ENCODE measurements around the gene IFITM5. TPM values are rescaled to one million over a fixed set of nuclear protein-coding genes. Genes with fewer than 3 reads are reported as not detected.

Gene IFITM5
- total and polyA plus RNA-seq, 2 donors from 2014 or later, result not detected

DNA sequence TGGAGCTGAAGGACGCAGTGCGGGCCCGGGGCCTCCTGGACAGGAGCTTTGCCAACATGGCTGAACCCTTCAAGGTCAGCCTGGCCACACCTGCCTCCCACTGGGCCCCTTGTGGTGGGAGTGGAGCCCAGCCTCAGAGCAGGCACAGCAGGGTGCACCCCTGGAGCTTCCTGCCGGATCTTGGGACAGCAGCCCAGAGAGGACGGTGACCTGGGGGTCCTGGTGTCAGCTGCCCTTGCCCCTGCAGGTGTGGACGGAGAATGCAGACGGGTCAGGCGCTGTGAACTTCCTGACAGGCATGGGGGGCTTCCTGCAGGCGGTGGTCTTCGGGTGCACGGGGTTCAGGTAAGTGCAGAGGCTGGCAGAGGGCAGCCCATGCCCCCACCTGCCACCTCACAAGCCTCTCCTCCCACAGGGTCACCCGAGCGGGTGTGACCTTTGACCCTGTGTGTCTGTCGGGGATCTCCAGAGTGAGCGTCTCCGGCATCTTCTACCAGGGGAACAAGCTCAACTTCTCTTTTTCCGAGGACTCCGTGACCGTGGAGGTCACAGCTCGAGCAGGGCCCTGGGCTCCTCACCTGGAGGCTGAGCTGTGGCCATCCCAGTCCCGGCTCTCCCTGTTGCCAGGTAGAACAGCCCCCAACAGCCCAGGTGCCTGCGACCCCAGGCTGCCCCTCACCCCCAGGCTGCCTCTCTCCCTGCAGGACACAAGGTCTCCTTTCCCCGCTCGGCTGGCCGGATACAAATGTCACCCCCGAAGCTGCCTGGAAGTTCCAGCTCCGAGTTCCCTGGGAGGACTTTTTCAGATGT, 5.3 kb downstream of the IFITM5 start:
- TF ChIP-seq, protein P1, sequence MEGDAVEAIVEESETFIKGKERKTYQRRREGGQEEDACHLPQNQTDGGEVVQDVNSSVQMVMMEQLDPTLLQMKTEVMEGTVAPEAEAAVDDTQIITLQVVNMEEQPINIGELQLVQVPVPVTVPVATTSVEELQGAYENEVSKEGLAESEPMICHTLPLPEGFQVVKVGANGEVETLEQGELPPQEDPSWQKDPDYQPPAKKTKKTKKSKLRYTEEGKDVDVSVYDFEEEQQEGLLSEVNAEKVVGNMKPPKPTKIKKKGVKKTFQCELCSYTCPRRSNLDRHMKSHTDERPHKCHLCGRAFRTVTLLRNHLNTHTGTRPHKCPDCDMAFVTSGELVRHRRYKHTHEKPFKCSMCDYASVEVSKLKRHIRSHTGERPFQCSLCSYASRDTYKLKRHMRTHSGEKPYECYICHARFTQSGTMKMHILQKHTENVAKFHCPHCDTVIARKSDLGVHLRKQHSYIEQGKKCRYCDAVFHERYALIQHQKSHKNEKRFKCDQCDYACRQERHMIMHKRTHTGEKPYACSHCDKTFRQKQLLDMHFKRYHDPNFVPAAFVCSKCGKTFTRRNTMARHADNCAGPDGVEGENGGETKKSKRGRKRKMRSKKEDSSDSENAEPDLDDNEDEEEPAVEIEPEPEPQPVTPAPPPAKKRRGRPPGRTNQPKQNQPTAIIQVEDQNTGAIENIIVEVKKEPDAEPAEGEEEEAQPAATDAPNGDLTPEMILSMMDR (IDR thresholded peaks at IDR 0.05; ENCODE audit: borderline replicate concordance, extremely low read depth, insufficient read depth), result no peak
- Histone ChIP-seq H3K4me3 (ENCODE audit: low read length in 3 of 3) (no peak overlapping the region), H3K27ac (ENCODE audit: low read depth in 2 of 2, low read length in 2 of 2) (no peak overlapping the region), H3K36me3 (ENCODE audit: control insufficient read depth in 2 of 3, insufficient read depth in 3 of 3, low read length in 3 of 3) (no peaks in the 10 kb centered on the region), H3K27me3 (ENCODE audit: control insufficient read depth, insufficient read depth, low read length) (no peaks in the 10 kb centered on the region), H3K9ac (ENCODE audit: low read length in 3 of 3) (no peak overlapping the region), H3K9me3 (ENCODE audit: control insufficient read depth in 2 of 3, insufficient read depth in 1 of 3, low read length in 3 of 3) (no peaks in the 10 kb centered on the region), H3K4me1 (ENCODE audit: control insufficient read depth in 2 of 3, insufficient read depth in 2 of 3, low read depth in 1 of 3, low read length in 3 of 3) (peaks cover 0 to 3% (median 0%) of the 10 kb centered on the region in 3 donors)
- intact Hi-C loops (cut with DNase I), result no loop called here
- FAIRE-seq (no peak), DNase-seq (peak in 2 of 5 donors; percentile 52 to 73)

DNA sequence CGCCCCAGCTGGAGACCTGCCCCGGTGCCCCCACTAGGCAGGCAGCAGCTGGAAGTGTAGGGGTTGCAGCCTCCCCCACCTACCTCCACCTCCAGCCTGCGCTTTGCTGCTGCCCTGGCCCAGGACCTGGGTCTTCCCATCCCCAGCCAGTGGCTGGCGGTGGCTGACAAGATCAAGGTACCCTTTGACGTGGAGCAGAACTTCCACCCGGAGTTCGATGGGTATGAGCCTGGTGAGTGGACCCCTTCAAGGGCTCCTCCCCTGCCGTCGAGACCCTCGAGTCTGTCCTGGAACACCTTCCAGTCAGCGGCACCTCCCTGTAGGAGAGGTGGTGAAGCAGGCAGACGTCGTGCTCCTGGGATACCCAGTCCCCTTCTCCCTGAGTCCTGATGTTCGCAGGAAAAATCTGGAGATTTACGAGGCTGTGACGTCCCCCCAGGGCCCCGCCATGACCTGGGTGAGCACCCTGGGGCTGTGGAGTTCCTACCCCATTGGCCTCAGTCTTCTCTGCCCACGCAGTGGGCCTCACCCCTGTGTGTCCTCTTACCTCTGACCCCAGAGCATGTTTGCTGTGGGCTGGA, 6.0 kb downstream of the IFITM5 start:
- intact Hi-C loops (cut with DNase I), result no loop called here
- peak in 2 of 5 donors; percentile 35 to 62 for DNase-seq
- H3K4me1 ChIP-seq (ENCODE audit: control insufficient read depth in 2 of 3, insufficient read depth in 2 of 3, low read depth in 1 of 3, low read length in 3 of 3), result peaks cover 0 to 3% (median 0%) of the 10 kb centered on the region in 3 donors
- H3K36me3 ChIP-seq (ENCODE audit: control insufficient read depth in 2 of 3, insufficient read depth in 3 of 3, low read length in 3 of 3), result no peaks in the 10 kb centered on the region
- TF ChIP-seq, protein P1 (IDR thresholded peaks at IDR 0.05; ENCODE audit: borderline replicate concordance, extremely low read depth, insufficient read depth), result no peak
- H3K9ac ChIP-seq (ENCODE audit: low read length in 3 of 3), result no peak overlapping the region
- no peaks in the 10 kb centered on the region for H3K27me3 ChIP-seq (ENCODE audit: control insufficient read depth, insufficient read depth, low read length)
- FAIRE-seq, result no peak
- H3K27ac ChIP-seq (ENCODE audit: low read depth in 2 of 2, low read length in 2 of 2), result no peak overlapping the region
- no peak overlapping the region for H3K4me3 ChIP-seq (ENCODE audit: low read length in 3 of 3)
- H3K9me3 ChIP-seq (ENCODE audit: control insufficient read depth in 2 of 3, insufficient read depth in 1 of 3, low read length in 3 of 3), result no peaks in the 10 kb centered on the region

DNA sequence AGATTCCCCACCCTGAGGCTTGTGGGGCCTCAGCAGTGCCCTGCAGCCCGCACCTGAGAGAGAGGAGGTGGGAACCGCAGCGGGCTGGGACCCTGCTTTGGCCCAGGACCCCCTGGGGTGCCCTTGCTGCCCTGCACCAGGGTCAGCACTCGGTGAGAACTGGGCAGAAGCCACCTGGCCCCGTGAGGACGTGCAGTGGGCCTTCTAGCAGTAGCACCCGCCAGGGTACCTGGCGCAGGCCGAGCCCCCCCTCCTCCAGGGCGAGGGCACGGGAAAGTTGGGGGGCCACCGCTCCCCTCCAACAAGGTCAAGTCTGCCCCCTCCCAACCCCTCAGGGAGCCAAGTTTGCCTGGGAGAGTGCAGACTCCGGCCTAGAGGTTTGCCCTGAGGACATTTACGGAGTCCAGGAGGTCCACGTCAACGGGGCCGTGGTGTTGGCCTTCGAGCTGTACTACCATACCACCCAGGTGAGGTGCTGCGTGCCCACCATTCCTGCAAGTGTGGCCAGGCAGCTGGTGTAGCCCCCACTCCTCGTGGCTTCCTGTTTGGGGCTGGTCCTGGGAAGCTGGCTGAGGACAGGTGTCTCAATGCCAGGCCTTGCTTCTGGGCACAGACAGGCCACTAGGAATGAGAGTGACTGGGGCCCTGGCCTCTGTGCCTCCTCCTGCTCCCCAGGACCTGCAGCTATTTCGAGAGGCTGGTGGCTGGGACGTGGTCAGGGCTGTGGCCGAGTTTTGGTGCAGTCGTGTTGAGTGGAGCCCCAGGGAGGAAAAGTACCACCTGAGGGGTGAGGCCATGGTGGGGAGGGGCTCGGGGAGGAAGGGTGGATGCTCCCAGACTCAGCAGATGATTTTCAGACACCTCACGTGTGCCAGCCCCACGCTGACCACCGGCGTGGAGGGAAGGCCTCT, 6.9 kb downstream of the IFITM5 start:
- H3K4me1 ChIP-seq (ENCODE audit: control insufficient read depth in 2 of 3, insufficient read depth in 2 of 3, low read depth in 1 of 3, low read length in 3 of 3), result peaks cover 0 to 8% (median 0%) of the 10 kb centered on the region in 3 donors
- no peak overlapping the region for H3K9ac ChIP-seq (ENCODE audit: low read length in 3 of 3)
- FAIRE-seq, result no peak
- H3K4me3 ChIP-seq (ENCODE audit: low read length in 3 of 3), result no peak overlapping the region
- H3K36me3 ChIP-seq (ENCODE audit: control insufficient read depth in 2 of 3, insufficient read depth in 3 of 3, low read length in 3 of 3), result no peaks in the 10 kb centered on the region
- peak in 2 of 5 donors; percentile 41 to 75 for DNase-seq
- intact Hi-C loops (cut with DNase I), result no loop called here
- no peaks in the 10 kb centered on the region for H3K9me3 ChIP-seq (ENCODE audit: control insufficient read depth in 2 of 3, insufficient read depth in 1 of 3, low read length in 3 of 3)
- no peaks in the 10 kb centered on the region for H3K27me3 ChIP-seq (ENCODE audit: control insufficient read depth, insufficient read depth, low read length)
- H3K27ac ChIP-seq (ENCODE audit: low read depth in 2 of 2, low read length in 2 of 2), result no peak overlapping the region
- TF ChIP-seq, protein P1 (IDR thresholded peaks at IDR 0.05; ENCODE audit: borderline replicate concordance, extremely low read depth, insufficient read depth), result no peak
